H1 (cell line): ENCODE results near the gene FARP2. TPM values are rescaled to one million over a fixed set of nuclear protein-coding genes. Genes with fewer than 3 reads are reported as not detected.

ENCODE experiments used
- CTCF ChIA-PET: fragments of 300-600 bp; sonication (Branson Sonifier 250); formaldehyde crosslinking; loops from one replicate; lab custom pipeline; 2021; ENCODE audit not compliant: partially characterized antibody; lab: Charles Lee
- POLR2A ChIA-PET: fragments of 300-600 bp; sonication (Branson Sonifier 250); formaldehyde crosslinking; loops from one replicate; lab custom pipeline; 2021; ENCODE audit warnings: inconsistent platforms; ENCODE audit not compliant: partially characterized antibody; lab: Charles Lee
- DNase-seq, 2 experiments: peaks; one replicate each; pipeline versions ENCODE4 v3.0.0 to v3.0.0-alpha.2; 2010 to 2022; ENCODE audit warnings: low spot score in 2 of 2, low read depth in 1 of 2, mixed read lengths in 1 of 2
- FAIRE-seq: peaks from 2 replicates; lab custom pipeline; 2011; peaks lifted over from hg19 to GRCh38; lab: Jason Lieb, UNC
- H2AFZ ChIP-seq: 2 replicates; pipeline ENCODE4 v1.8.1; 2012; ENCODE audit warnings: low read length, inconsistent platforms
- H2AK5ac ChIP-seq: 2 replicates; pipeline ENCODE4 v1.6.1; 2013; ENCODE audit warnings: low read depth, low read length
- H2BK120ac ChIP-seq: replicated peaks from 2 replicates; pipeline ENCODE3; 2013; ENCODE audit warnings: low read depth, low read length, inconsistent platforms
- H2BK12ac ChIP-seq: 2 replicates; pipeline ENCODE4 v1.6.1; 2013; ENCODE audit warnings: low read depth, low read length
- H2BK15ac ChIP-seq: 2 replicates; pipeline ENCODE4 v1.6.1; 2013; ENCODE audit warnings: low read length
- H2BK20ac ChIP-seq: 2 replicates; pipeline ENCODE4 v1.6.1; 2013; ENCODE audit warnings: low read length
- H2BK5ac ChIP-seq: 2 replicates; pipeline ENCODE4 v1.6.1; 2013; ENCODE audit warnings: low read depth, low read length
- H3K14ac ChIP-seq: 2 replicates; pipeline ENCODE4 v1.6.1; 2013; ENCODE audit warnings: inconsistent platforms; ENCODE audit not compliant: insufficient read length
- H3K18ac ChIP-seq: 2 replicates; pipeline ENCODE4 v1.6.1; 2013; ENCODE audit warnings: low read length; ENCODE audit errors: extremely low read depth
- H3K23ac ChIP-seq: 2 replicates; pipeline ENCODE4 v1.6.1; 2013; ENCODE audit warnings: inconsistent platforms; ENCODE audit not compliant: insufficient read length
- H3K23me2 ChIP-seq: 2 replicates; pipeline ENCODE4 v1.6.1; 2013; ENCODE audit warnings: low read depth, low read length
- H3K27ac ChIP-seq: 2 replicates; pipeline ENCODE4 v1.6.1; 2011; ENCODE audit warnings: low read depth, low read length, inconsistent platforms
- H3K27me3 ChIP-seq, 4 experiments: replicated peaks in 1 of 4; 1 replicate in 1 of 4; 2 replicates in 3 of 4; pipeline versions ENCODE4 v1.6.1 to v1.8.1; 2011 to 2013; ENCODE audit warnings: low read length in 3 of 4, mild to moderate bottlenecking in 3 of 4, inconsistent platforms in 2 of 4, mixed read lengths in 2 of 4, moderate library complexity in 1 of 4; ENCODE audit not compliant: control insufficient read depth in 3 of 4, insufficient read depth in 3 of 4; ENCODE audit errors: extremely low read depth in 1 of 4
- H3K36me3 ChIP-seq, 4 experiments: 2 replicates each; pipeline versions ENCODE4 v1.6.1 to v1.8.1; 2011 to 2013; ENCODE audit warnings: mild to moderate bottlenecking in 4 of 4, low read length in 3 of 4, moderate library complexity in 2 of 4, control low read depth in 1 of 4, inconsistent platforms in 1 of 4; ENCODE audit not compliant: insufficient read depth in 4 of 4, control insufficient read depth in 2 of 4
- H3K4ac ChIP-seq: replicated peaks from 2 replicates; pipeline ENCODE3; 2013; ENCODE audit warnings: low read length, low read depth, mixed read lengths, inconsistent platforms; ENCODE audit not compliant: insufficient read length
- H3K4me1 ChIP-seq, 4 experiments: replicated peaks in 1 of 4; 1 replicate in 1 of 4; 2 replicates in 3 of 4; pipeline versions ENCODE4 v1.6.1 to v1.8.1; 2011 to 2013; ENCODE audit warnings: low read length in 3 of 4, inconsistent platforms in 2 of 4, mixed read lengths in 1 of 4; ENCODE audit not compliant: insufficient read depth in 4 of 4, control insufficient read depth in 3 of 4
- H3K4me2 ChIP-seq, 2 experiments: 2 replicates each; pipeline versions ENCODE4 v1.6.1 to v1.8.1; 2011 to 2013; ENCODE audit warnings: low read depth in 2 of 2, low read length in 2 of 2, control low read depth in 1 of 2, inconsistent platforms in 1 of 2, mild to moderate bottlenecking in 1 of 2; ENCODE audit not compliant: insufficient read depth in 1 of 2
- H3K4me3 ChIP-seq, 4 experiments: fragments of 200-600, 300-600 bp in 1 of 4; sonication (generic), shearing (Covaris generic), sonication (Bioruptor Twin) in 1 of 4; 2 replicates each; pipeline versions ENCODE4 v1.5.1 to v1.8.1; 2011 to 2016; ENCODE audit warnings: low read length in 4 of 4, low read depth in 3 of 4, control low read depth in 2 of 4, inconsistent platforms in 2 of 4, mild to moderate bottlenecking in 2 of 4, mixed read lengths in 1 of 4, moderate library complexity in 1 of 4; ENCODE audit not compliant: insufficient read depth in 2 of 4; ENCODE audit errors: extremely low read depth in 1 of 4
- H3K56ac ChIP-seq: replicated peaks from 2 replicates; pipeline ENCODE3; 2013; ENCODE audit warnings: low read depth, mild to moderate bottlenecking, mixed read lengths, low read length, inconsistent platforms; ENCODE audit not compliant: insufficient read length
- H3K79me1 ChIP-seq: 2 replicates; pipeline ENCODE4 v1.6.1; 2013; ENCODE audit warnings: low read depth, low read length, control low read depth
- H3K79me2 ChIP-seq, 2 experiments: 2 replicates each; pipeline versions ENCODE4 v1.6.1 to v1.8.1; 2012 to 2013; ENCODE audit warnings: low read length in 2 of 2, mild to moderate bottlenecking in 2 of 2, inconsistent platforms in 1 of 2; ENCODE audit not compliant: insufficient read depth in 2 of 2, control insufficient read depth in 1 of 2
- H3K9ac ChIP-seq, 4 experiments: replicated peaks in 1 of 4; 1 replicate in 1 of 4; 2 replicates in 3 of 4; pipeline versions ENCODE4 v1.6.1 to v1.8.1; 2011 to 2013; ENCODE audit warnings: low read depth in 3 of 4, low read length in 3 of 4, control low read depth in 2 of 4, mild to moderate bottlenecking in 2 of 4, moderate library complexity in 2 of 4, inconsistent platforms in 1 of 4; ENCODE audit errors: extremely low read depth in 1 of 4
- H3K9me3 ChIP-seq, 2 experiments: 2 replicates each; pipeline versions ENCODE4 v1.6.1 to v1.8.1; 2012 to 2013; ENCODE audit warnings: mild to moderate bottlenecking in 2 of 2, moderate library complexity in 2 of 2, control low read depth in 1 of 2, inconsistent platforms in 1 of 2, low read depth in 1 of 2, low read length in 1 of 2, mixed read lengths in 1 of 2; ENCODE audit not compliant: insufficient read depth in 2 of 2
- H4K20me1 ChIP-seq, 2 experiments: replicated peaks in 1 of 2; 2 replicates each; pipeline versions ENCODE3 to v1.8.1; 2011 to 2013; ENCODE audit warnings: inconsistent platforms in 2 of 2, low read length in 2 of 2, mild to moderate bottlenecking in 1 of 2; ENCODE audit not compliant: insufficient read depth in 2 of 2, control insufficient read depth in 1 of 2
- H4K5ac ChIP-seq: 2 replicates; pipeline ENCODE4 v1.6.1; 2013; ENCODE audit warnings: low read length, low read depth, mixed read lengths, inconsistent platforms; ENCODE audit not compliant: insufficient read length
- H4K8ac ChIP-seq: 2 replicates; pipeline ENCODE4 v1.8.0; 2013; ENCODE audit warnings: mild to moderate bottlenecking, moderate library complexity, low read length, inconsistent platforms; ENCODE audit not compliant: insufficient read depth; ENCODE audit errors: extremely low read depth
- H4K91ac ChIP-seq: replicated peaks from 2 replicates; pipeline ENCODE3; 2013; ENCODE audit warnings: low read length, mixed read lengths, inconsistent platforms; ENCODE audit not compliant: insufficient read length
- ATF3 ChIP-seq: IDR thresholded peaks from 2 replicates; pipeline ENCODE4 v1.6.1; 2011; ENCODE audit warnings: low read depth, mild to moderate bottlenecking, low read length; ENCODE audit not compliant: insufficient read depth
- BCL11A ChIP-seq, 2 experiments: IDR thresholded peaks; one replicate each; pipeline ENCODE4 v1.6.1; 2011; ENCODE audit warnings: low read depth in 2 of 2, low read length in 2 of 2, mild to moderate bottlenecking in 2 of 2
- EZH2 ChIP-seq: fragments of 200-600 bp; sonication (generic); IDR thresholded peaks from 2 replicates; pipeline ENCODE4 v1.7.1; 2012; ENCODE audit warnings: low read depth, mild to moderate bottlenecking, moderate library complexity, low read length, inconsistent platforms; ENCODE audit not compliant: severe bottlenecking
- KDM4A ChIP-seq: IDR thresholded peaks from one replicate; pipeline ENCODE4 v1.7.1; 2012; ENCODE audit warnings: low read depth, mild to moderate bottlenecking, moderate library complexity, low read length, inconsistent platforms; ENCODE audit not compliant: severe bottlenecking
- POLR2AphosphoS5 ChIP-seq: IDR thresholded peaks from 2 replicates; pipeline ENCODE4 v1.6.1; 2011; ENCODE audit warnings: low read depth, low read length
- RAD21 ChIP-seq, 2 experiments: IDR thresholded peaks in 1 of 2; conservative IDR thresholded peaks in 1 of 2; 2 replicates each; pipeline ENCODE4 v1.6.1; 2011; ENCODE audit warnings: low read depth in 2 of 2, low read length in 2 of 2, improper control_type of control experiment in 1 of 2, inconsistent platforms in 1 of 2, mild to moderate bottlenecking in 1 of 2, moderate library complexity in 1 of 2
- SIN3A ChIP-seq, 2 experiments: IDR thresholded peaks in 1 of 2; conservative IDR thresholded peaks in 1 of 2; 2 replicates each; pipeline ENCODE4 v1.6.1; 2011 to 2012; ENCODE audit warnings: low read length in 2 of 2, improper control_type of control experiment in 1 of 2, low read depth in 1 of 2, mild to moderate bottlenecking in 1 of 2
- SIX5 ChIP-seq: IDR thresholded peaks from 2 replicates; pipeline ENCODE4 v1.6.1; 2011; ENCODE audit warnings: mild to moderate bottlenecking, low read depth, low read length
- SP2 ChIP-seq: IDR thresholded peaks from 2 replicates; pipeline ENCODE4 v1.6.1; 2012; ENCODE audit warnings: mild to moderate bottlenecking, low read length, inconsistent platforms
- SRF ChIP-seq: IDR thresholded peaks from 2 replicates; pipeline ENCODE4 v1.6.1; 2011; ENCODE audit warnings: mild to moderate bottlenecking, low read depth, low read length, moderate library complexity
- TCF12 ChIP-seq: IDR thresholded peaks from 2 replicates; pipeline ENCODE4 v1.6.1; 2011; ENCODE audit warnings: low read depth, mild to moderate bottlenecking, low read length
- WGBS, 2 experiments: shearing (Covaris generic) in 1 of 2; methylation state at CpG; one replicate each; pipeline versions ENCODE4 v1.1.6 to v1.1.7; 2013 to 2015; ENCODE audit warnings: low lambda C conversion rate in 2 of 2, mixed read lengths in 2 of 2, inconsistent platforms in 1 of 2, low coverage in 1 of 2, missing lambda C conversion rate in 1 of 2; ENCODE audit not compliant: insufficient replicate concordance in 2 of 2, insufficient coverage in 1 of 2, insufficient read length in 1 of 2; ENCODE audit errors: extremely low coverage in 1 of 2, missing lambda C conversion rate in 1 of 2; 5-methylcytosine and 5-hydroxymethylcytosine counted together
- polyA plus RNA-seq, 7 experiments: library from polyadenylated mRNA; depleted of rRNA in 3 of 7; stranded (reverse) in 5 of 7; unstranded in 2 of 7; fragments of >200 nt in 5 of 7; fragments of 200-250 nt in 2 of 7; gene quantifications; 1 replicate in 5 of 7; 2 replicates in 1 of 7; 4 replicates in 1 of 7; pipeline versions ENCODE4 v1.2.1 to v1.2.3, GENCODE V29; 2011 to 2013; ENCODE audit warnings: missing spikeins in 2 of 7, mixed read lengths in 2 of 7
- total RNA-seq: library from RNA; stranded (reverse); fragmentation: NEBNext Ultra II Directional; extraction: Animal tissue kit (Norgen Biotek cat#: 25700); gene quantifications from 2 replicates; pipeline ENCODE4 v1.2.1, GENCODE V29; 2021

Gene FARP2
- total and polyA plus RNA-seq, 2 of the 8 experiments (the other 6 are each of a cell fraction or from before 2014, with no cell fraction given) = 12.4 to 33.4 TPM

- ChIA-PET CTCF (interaction anchor here (1.0 to 1.4 kb wide), 2 partner anchors 11 to 12 kb away, joined by 3 to 4 read pairs; no protein-coding TSS in a partner anchor), POLR2A (interaction anchor here (1.2 to 4.0 kb wide), 2 partner anchors 9 to 13 kb away, joined by 3 to 24 read pairs; no protein-coding TSS in a partner anchor)
- H3K9ac ChIP-seq = no peak overlapping the region
- no peaks in the 10 kb centered on the region for H3K36me3 ChIP-seq
- no peak overlapping the region for H4K91ac ChIP-seq
- no peaks in the 10 kb centered on the region for H3K4me1 ChIP-seq
- no peak overlapping the region for H3K18ac ChIP-seq
- H3K23me2 ChIP-seq = no peaks in the 10 kb centered on the region
- no peak overlapping the region for H2BK12ac ChIP-seq
- H4K8ac ChIP-seq = no peak overlapping the region
- H3K27me3 ChIP-seq = no peaks in the 10 kb centered on the region
- H3K27ac ChIP-seq = no peak overlapping the region
- H2BK15ac ChIP-seq = no peak overlapping the region
- H3K56ac ChIP-seq = no peak overlapping the region
- H2AFZ ChIP-seq = no peak overlapping the region
- H3K79me1 ChIP-seq = no peaks in the 10 kb centered on the region
- FAIRE-seq (no peak), DNase-seq (no peak)
- no peaks in the 10 kb centered on the region for H3K9me3 ChIP-seq
- H3K23ac ChIP-seq = no peak overlapping the region
- no peaks in the 10 kb centered on the region for H4K20me1 ChIP-seq
- H2BK120ac ChIP-seq = no peak overlapping the region
- H2BK20ac ChIP-seq = no peak overlapping the region
- H3K4me3 ChIP-seq = no peak overlapping the region
- no peak overlapping the region for H3K4ac ChIP-seq
- H3K14ac ChIP-seq = no peak overlapping the region
- H2AK5ac ChIP-seq = no peak overlapping the region
- 91% methylated on average over 18 of the region's 18 CpGs; no CpG with 5 or more reads in 1 of the 2 experiments for WGBS, 2 experiments
- H3K79me2 ChIP-seq = no peaks in the 10 kb centered on the region
- H3K4me2 ChIP-seq = no peak overlapping the region
- no peak overlapping the region for H2BK5ac ChIP-seq
- no peak overlapping the region for H4K5ac ChIP-seq
- TF ChIP-seq SIN3A (conservative IDR thresholded peaks at IDR 0.05 in 1 of 2, IDR thresholded peaks at IDR 0.05 in 1 of 2; ENCODE audit: low read depth in 1 of 2, low read length in 2 of 2) = no peak
- no peak for TF ChIP-seq BCL11A (IDR thresholded peaks at IDR 0.05; ENCODE audit: low read depth in 2 of 2, low read length in 2 of 2)
- TF ChIP-seq RAD21 (IDR thresholded peaks at IDR 0.05 in 1 of 2, conservative IDR thresholded peaks at IDR 0.05 in 1 of 2; ENCODE audit: low read depth in 2 of 2, low read length in 2 of 2) = no peak
- no peak for TF ChIP-seq POLR2AphosphoS5
- TF ChIP-seq SP2 = no peak
- TF ChIP-seq EZH2 = no peak
- no peak for TF ChIP-seq KDM4A
- no peak for TF ChIP-seq TCF12
- TF ChIP-seq SIX5 = no peak
- no peak for TF ChIP-seq SRF
- no peak for TF ChIP-seq ATF3
Observed at GRCh38 chr2:241479026-241479898, 123.2 kb downstream of the FARP2 start.
